ENCODE data around the gene EPB42. TPM values are rescaled to one million over a fixed set of nuclear protein-coding genes. Genes with fewer than 3 reads are reported as not detected.

EPB42 gene
- polyA plus RNA-seq (2012; ENCODE audit: missing spikeins), result not detected

DNA sequence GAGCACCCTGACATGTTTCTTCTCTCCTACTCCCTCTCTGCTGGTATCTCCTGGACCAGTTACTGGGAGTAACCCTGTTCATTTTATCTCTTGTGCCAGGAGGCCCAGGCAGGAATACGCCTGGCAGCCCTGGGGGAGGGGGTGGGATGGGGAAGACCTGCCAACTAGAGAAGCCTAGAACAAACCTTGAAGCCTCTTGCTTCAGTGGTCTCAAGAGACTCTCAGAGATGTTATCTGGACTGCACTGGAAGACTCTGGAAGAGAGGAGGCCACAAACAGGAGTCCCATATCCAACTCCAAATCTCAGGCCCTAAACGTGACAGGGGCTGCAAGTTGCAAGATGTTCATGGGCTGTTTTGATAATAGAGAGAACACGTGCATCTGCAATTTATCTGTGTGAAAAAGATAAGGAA is at the start of gene EPB42:
EPB42 (minus strand) TSS at position 28 of the 413 bp plus-strand sequence. CDS start 193 bp downstream, outside the sequence.
- DNase-seq (ENCODE audit: insufficient read length) (no peak), FAIRE-seq (no peak)
- TF ChIP-seq TAF1 (IDR thresholded peaks at IDR 0.05; ENCODE audit: borderline replicate concordance, low read depth, low read length), result no peak
- TF ChIP-seq POLR2A (IDR thresholded peaks at IDR 0.05; ENCODE audit: low read depth, low read length), result no peak
- no peak for TF ChIP-seq POLR2AphosphoS5 (IDR thresholded peaks at IDR 0.05; ENCODE audit: low read depth, low read length)

DNA sequence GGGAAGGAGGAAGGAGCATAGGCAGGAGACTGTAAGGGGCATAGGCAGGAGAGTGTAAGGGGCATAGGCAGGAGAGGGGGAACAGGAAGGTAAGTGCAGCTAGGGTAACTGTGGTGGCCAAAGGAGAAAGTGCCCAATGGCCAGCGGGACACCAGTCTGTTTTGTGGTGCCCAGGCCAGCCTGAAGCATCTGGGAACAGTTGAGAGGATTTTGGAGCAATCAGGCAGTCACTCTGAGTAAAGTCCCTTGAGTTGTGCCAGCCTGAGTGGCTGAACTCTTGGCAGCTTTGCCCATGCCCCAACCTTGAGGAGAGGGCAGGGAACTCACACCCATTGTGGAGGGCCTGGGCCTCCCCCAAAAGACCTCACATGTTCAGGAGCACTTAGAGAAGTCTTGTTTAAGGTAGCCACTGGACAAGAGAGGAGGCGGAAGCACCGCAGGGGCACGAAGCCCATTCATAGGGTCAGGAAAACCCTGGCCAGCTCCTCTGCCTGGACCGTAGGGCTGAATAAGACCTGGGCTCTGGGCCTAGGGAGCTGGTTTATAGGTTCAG is 49.4 kb upstream of the EPB42 start:
- FAIRE-seq (no peak), DNase-seq (ENCODE audit: insufficient read length) (no peak)
- TF ChIP-seq TAF1 (IDR thresholded peaks at IDR 0.05; ENCODE audit: borderline replicate concordance, low read depth, low read length) (no peak), POLR2AphosphoS5 (IDR thresholded peaks at IDR 0.05; ENCODE audit: low read depth, low read length) (no peak), POLR2A (IDR thresholded peaks at IDR 0.05; ENCODE audit: low read depth, low read length) (no peak)

DNA sequence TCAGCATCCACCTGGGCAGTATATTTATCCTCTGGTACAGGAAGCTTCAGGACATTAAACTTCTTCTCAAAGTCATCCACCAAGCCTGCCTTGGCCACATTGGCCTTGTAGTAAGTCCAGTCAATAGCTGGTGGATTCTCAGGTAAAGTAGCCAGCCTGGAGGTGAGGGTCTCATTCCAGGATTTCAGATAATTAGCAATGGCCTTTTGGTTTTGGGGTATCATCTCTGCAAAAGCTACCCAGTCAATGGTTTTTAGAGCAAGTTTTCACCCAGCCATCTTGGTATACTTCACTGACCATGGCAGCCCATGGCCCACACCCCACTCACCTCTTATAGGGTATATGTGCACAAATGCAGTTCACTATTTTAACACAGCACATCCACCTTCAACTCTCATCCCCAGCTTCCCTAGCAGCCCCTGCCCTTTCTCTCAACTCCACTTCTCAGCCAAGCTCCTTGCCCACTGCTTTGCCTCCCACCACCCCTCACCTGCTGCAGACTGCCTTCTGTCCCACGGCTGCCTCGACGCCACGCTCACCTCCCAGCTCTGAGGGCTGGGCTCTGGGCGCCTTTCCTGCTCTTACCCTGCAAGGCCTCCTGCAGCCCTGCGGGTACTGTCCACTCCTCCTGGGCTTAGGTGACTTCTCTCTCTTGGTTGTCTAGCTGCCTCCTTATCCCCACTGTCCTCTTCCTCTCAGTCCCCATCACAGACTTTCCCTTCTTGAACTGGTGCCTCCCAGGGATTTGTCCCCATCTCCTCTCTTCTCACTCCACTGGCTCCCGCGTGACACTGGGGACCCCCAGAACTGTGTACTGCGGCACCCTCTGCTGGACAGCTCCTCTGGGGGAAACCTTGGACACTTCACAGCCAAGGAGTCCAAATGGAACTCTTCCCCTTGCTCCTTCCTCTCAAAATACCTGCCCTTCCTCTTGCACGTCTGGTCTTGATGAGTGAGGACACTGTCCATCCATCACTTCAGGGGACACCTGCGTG is 47.6 kb upstream of the EPB42 start:
- no peak for TF ChIP-seq POLR2A (IDR thresholded peaks at IDR 0.05; ENCODE audit: low read depth, low read length)
- no peak for TF ChIP-seq POLR2AphosphoS5 (IDR thresholded peaks at IDR 0.05; ENCODE audit: low read depth, low read length)
- no peak for TF ChIP-seq TAF1 (IDR thresholded peaks at IDR 0.05; ENCODE audit: borderline replicate concordance, low read depth, low read length)
- DNase-seq (ENCODE audit: insufficient read length) (no peak), FAIRE-seq (no peak)

DNA sequence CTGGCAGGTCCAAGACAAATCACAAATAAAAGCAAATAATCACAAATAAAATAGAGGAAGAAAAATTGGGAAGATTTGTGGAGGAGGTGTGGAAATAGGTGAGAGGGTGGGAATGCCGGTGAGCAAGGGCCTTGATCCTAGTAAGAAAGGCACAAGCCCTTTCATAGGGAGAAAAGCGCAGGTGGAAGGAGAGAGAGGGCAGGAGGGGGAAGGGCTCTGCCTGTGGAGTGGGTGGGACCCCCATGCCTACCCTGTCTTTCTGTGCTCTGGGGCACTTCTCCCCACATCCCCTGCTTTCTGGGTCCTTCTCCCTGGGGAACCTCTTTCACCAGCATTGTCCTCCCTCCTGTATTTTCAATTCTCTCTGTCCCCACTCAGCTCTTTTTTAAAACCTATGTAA is 46.6 kb upstream of the EPB42 start:
- TF ChIP-seq POLR2A (IDR thresholded peaks at IDR 0.05; ENCODE audit: low read depth, low read length), result no peak
- TF ChIP-seq POLR2AphosphoS5 (IDR thresholded peaks at IDR 0.05; ENCODE audit: low read depth, low read length), result no peak
- no peak for TF ChIP-seq TAF1 (IDR thresholded peaks at IDR 0.05; ENCODE audit: borderline replicate concordance, low read depth, low read length)
- FAIRE-seq (no peak), DNase-seq (ENCODE audit: insufficient read length) (no peak)

DNA sequence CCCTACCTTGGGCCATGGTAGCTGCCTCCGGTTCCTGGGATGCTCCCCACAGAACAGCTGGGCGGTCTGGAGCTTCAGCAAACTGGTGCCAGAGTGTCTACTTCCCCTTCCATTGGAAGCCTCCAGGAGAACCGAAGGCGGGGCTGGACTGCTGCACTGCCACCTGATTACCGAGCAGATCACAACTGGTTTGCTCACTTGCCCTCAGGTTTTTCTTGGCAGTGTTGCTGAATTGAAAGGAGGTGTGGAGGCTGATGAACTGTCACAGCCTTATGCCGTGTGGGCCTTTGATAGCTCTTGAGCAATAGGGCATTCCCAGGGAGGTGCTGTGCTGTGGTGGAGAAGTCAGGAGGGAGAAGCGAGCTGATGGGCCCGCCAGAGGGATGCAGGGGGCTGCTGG is 46.0 kb upstream of the EPB42 start, which contains the start of gene TGM5:
TGM5 (minus strand) TSS at position 95 of the 400 bp plus-strand sequence; CDS start at position 16, 79 bp downstream.
- DNase-seq (ENCODE audit: insufficient read length) (no peak), FAIRE-seq (no peak)
- no peak for TF ChIP-seq TAF1 (IDR thresholded peaks at IDR 0.05; ENCODE audit: borderline replicate concordance, low read depth, low read length)
- no peak for TF ChIP-seq POLR2AphosphoS5 (IDR thresholded peaks at IDR 0.05; ENCODE audit: low read depth, low read length)
- TF ChIP-seq POLR2A (IDR thresholded peaks at IDR 0.05; ENCODE audit: low read depth, low read length), result no peak

DNA sequence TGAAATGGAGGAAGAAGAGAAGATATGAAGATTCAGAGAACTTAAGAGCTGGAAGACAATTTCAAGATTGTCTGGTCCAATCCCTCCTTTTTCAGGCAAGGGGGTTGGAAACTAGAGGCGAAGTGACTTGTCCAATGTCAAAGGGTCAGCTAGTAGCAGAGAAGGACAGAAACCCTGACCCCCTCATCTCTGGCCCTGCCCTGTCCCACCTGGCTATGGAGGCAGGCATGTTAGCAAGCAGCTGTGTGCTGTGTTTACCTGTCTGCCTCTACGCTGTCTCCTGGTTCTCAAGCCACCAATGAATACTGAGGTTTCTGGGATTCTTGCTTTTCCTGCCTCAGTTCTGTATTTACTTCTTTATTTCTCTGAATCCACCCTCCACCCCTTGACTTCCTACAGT is 45.6 kb upstream of the EPB42 start:
- TF ChIP-seq POLR2A (IDR thresholded peaks at IDR 0.05; ENCODE audit: low read depth, low read length) (no peak), TAF1 (IDR thresholded peaks at IDR 0.05; ENCODE audit: borderline replicate concordance, low read depth, low read length) (no peak), POLR2AphosphoS5 (IDR thresholded peaks at IDR 0.05; ENCODE audit: low read depth, low read length) (no peak)
- no peak for FAIRE-seq
- no peak for DNase-seq (ENCODE audit: insufficient read length)

DNA sequence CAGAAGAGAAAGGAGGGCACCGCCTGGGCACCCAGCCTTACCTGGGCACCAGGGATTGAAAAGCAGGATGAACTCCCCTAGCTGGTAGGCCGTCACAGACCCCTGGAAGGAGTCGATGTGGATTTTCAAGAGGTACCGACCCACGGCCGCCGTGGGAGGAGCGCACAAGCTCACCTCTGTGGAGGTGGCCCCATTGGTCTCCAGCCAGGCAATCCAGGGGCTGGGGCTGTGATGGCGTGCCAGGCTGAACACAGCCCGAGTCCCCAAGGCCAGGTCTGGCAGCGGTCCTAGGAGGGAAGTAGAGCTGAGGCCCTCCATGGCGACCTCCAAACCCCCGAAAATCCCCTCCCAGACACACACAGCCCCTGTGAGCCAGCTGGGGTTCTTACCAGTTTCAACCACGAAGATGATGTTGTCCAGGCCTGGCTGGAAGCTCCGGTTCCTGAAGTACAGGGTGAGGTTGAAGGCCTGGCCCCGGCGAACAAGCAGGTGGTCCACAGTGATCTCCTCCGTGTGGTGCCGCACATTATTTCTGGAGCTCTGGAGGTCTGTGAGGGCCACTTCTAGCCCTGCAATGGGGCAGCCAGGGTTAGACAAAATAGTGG is 39.3 kb upstream of the EPB42 start:
- TF ChIP-seq POLR2AphosphoS5 (IDR thresholded peaks at IDR 0.05; ENCODE audit: low read depth, low read length) (no peak), TAF1 (IDR thresholded peaks at IDR 0.05; ENCODE audit: borderline replicate concordance, low read depth, low read length) (no peak), POLR2A (IDR thresholded peaks at IDR 0.05; ENCODE audit: low read depth, low read length) (no peak)
- FAIRE-seq, result no peak
- DNase-seq (ENCODE audit: insufficient read length), result no peak

DNA sequence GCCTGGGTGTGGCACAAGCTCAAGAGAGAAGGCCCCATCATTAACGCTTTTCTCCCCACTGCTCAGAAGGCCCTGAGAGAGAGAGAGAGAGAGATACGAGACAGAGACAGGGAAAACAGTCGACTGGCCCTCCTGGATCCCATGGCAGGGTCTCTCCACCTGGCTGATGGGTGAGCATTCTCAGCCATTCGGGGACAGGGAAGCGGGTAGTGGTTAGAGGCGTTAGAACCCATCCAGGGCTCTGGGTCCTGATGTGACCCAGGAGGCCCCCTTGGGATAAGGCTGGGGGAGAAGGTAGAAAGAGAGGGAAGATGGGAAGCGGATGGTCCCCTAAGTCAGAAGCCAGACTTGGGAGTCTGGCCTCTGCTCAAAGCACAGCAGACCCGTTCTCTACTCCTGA is 38.0 kb upstream of the EPB42 start:
- no peak for TF ChIP-seq POLR2AphosphoS5 (IDR thresholded peaks at IDR 0.05; ENCODE audit: low read depth, low read length)
- no peak for TF ChIP-seq POLR2A (IDR thresholded peaks at IDR 0.05; ENCODE audit: low read depth, low read length)
- TF ChIP-seq TAF1 (IDR thresholded peaks at IDR 0.05; ENCODE audit: borderline replicate concordance, low read depth, low read length), result no peak
- FAIRE-seq (no peak), DNase-seq (ENCODE audit: insufficient read length) (no peak)

DNA sequence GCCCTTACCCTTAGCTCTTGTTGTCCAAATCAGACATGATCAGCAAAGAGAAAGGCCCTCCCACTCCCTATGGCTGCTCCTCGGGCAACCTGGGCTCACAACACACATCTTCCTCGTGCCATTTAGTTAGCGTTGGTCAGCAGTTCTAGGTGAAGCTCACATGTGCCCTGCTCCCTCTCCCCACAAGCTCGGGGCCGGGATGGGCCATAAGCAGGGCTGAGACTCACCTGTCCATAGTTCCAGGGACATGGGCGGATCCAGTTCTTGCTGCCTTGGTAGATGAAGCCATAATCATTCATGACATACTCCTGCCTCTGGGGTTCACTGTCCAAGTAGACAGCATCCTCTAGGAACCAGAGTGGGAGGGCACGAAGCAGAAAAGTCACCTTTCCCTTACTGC is 35.5 kb upstream of the EPB42 start:
- no peak for TF ChIP-seq POLR2A (IDR thresholded peaks at IDR 0.05; ENCODE audit: low read depth, low read length)
- TF ChIP-seq POLR2AphosphoS5 (IDR thresholded peaks at IDR 0.05; ENCODE audit: low read depth, low read length), result no peak
- no peak for TF ChIP-seq TAF1 (IDR thresholded peaks at IDR 0.05; ENCODE audit: borderline replicate concordance, low read depth, low read length)
- no peak for FAIRE-seq
- no peak for DNase-seq (ENCODE audit: insufficient read length)

DNA sequence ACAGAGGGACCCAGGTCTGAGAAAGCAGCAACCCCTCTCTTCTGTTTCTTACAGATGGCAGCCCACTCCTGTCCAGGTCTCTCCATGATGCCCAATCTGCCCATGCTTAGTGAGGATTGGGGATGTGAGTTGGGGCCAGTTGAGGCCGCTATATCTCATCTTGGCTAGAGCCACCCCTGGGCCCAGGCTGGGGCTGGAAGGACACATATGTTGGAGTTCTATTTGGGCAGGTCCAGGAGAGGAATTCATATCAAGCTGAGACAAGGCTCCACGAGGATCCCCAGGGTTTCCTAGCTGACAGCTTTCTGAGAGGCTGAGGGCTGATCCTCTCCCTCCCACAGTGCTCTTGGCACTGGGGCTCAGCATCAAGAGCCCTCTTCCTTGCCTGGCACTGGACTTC is 34.6 kb upstream of the EPB42 start:
- no peak for DNase-seq (ENCODE audit: insufficient read length)
- FAIRE-seq, result no peak
- no peak for TF ChIP-seq POLR2AphosphoS5 (IDR thresholded peaks at IDR 0.05; ENCODE audit: low read depth, low read length)
- TF ChIP-seq TAF1 (IDR thresholded peaks at IDR 0.05; ENCODE audit: borderline replicate concordance, low read depth, low read length), result no peak
- no peak for TF ChIP-seq POLR2A (IDR thresholded peaks at IDR 0.05; ENCODE audit: low read depth, low read length)

All from GM12892 (cell line).